C4-2B (cell line): ENCODE results near the gene ABCG1.

Experiments
- ZFX ChIP-seq: fragments of 450-650 bp; IDR thresholded peaks from 2 replicates; pipeline ENCODE4 v1.6.1; 2017
- TF ChIP-seq, protein P1 (sequence below): fragments of 450-650 bp; conservative IDR thresholded peaks from 2 replicates; pipeline ENCODE4 v1.5.1; 2017; ENCODE audit warnings: mild to moderate bottlenecking

DNA sequence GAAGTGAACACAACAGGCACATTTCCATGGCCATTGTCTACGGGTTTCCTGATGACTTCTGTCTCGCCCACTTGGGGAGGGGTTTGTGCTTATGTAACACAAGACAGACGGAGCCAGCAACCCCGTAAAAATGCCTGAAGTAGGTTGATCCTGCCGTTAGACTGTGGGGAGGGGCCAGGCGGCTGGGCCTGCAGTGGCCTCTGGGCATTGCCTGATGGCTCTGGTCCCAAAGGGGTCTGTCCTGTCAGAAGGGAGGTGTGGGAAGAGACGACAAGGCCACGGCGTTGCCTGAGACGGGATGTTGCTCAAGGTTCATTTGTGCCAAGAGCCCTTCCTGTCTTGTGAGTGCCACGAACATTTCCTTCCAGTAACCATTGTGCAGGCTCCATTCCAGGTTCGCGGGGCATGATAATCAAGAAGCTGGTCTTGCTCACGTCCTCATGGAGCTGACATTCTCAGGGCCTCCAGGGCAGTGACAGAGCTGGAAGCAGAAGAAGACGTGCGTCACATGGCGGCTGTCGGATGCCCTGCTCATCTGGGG lies 44.7 kb downstream of the ABCG1 start:
- TF ChIP-seq, protein P1, sequence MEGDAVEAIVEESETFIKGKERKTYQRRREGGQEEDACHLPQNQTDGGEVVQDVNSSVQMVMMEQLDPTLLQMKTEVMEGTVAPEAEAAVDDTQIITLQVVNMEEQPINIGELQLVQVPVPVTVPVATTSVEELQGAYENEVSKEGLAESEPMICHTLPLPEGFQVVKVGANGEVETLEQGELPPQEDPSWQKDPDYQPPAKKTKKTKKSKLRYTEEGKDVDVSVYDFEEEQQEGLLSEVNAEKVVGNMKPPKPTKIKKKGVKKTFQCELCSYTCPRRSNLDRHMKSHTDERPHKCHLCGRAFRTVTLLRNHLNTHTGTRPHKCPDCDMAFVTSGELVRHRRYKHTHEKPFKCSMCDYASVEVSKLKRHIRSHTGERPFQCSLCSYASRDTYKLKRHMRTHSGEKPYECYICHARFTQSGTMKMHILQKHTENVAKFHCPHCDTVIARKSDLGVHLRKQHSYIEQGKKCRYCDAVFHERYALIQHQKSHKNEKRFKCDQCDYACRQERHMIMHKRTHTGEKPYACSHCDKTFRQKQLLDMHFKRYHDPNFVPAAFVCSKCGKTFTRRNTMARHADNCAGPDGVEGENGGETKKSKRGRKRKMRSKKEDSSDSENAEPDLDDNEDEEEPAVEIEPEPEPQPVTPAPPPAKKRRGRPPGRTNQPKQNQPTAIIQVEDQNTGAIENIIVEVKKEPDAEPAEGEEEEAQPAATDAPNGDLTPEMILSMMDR: no peak
- no peak for TF ChIP-seq ZFX
